Measurements from ENCODE around the gene SP100. TPM values are rescaled to one million over a fixed set of nuclear protein-coding genes. Genes with fewer than 3 reads are reported as not detected.

The SP100 gene
- total RNA-seq, 2 experiments from 2014 or later, result 145 to 151 TPM

DNA sequence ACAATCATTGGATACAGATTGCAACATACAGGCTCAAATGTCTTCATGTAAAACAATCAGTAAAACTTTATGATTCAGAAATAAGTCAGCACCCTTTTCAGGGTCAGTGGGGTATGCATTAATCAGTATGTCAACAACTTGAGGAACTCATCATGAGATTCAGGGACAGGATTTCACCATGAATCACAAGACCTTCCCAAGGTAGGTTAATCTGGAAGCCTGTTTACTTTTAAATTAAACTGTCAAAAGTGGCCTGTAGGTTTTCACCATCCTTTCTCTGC, 104.8 kb downstream of the SP100 start:
- Mint-ChIP-seq H3K4me3 (no peak overlapping the region), H3K9me3 (peaks cover 28% of the 10 kb centered on the region), H3K27me3 (ENCODE audit: low read depth) (no peaks in the 10 kb centered on the region), H3K4me1 (ENCODE audit: low read depth) (peaks cover 4% of the 10 kb centered on the region), H3K27ac (no peak overlapping the region), H3K36me3 (ENCODE audit: low read depth) (peaks cover 29% of the 10 kb centered on the region)
- no peak for DNase-seq
- CTCF ChIA-PET, result no interaction called here
- intact Hi-C loops (cut with micrococcal nuclease), result no loop called here

DNA sequence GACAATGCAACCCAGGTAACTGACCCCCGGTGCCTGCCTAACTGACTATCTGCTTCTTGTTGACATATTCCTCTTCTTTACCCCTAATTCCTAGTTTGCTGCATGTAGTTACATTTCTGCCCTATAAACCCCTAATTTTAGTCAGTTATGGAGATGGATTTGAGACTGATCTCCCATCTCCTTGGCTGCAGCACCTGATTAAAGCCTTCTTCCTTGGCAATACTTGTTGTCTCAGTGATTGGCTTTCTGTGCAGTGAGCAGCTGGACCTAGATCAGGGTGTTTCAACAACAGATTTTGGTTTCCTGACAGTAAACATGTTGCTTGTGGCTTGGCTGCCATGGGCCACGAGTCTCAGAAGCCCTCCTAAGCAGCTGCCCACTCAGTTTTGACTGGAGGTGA, 105.4 kb downstream of the SP100 start:
- Mint-ChIP-seq H3K36me3 (ENCODE audit: low read depth) (peaks cover 29% of the 10 kb centered on the region), H3K4me1 (ENCODE audit: low read depth) (peaks cover 4% of the 10 kb centered on the region), H3K9me3 (peaks cover 28% of the 10 kb centered on the region), H3K4me3 (no peak overlapping the region), H3K27ac (no peak overlapping the region), H3K27me3 (ENCODE audit: low read depth) (no peaks in the 10 kb centered on the region)
- CTCF ChIA-PET, result no interaction called here
- intact Hi-C loops (cut with micrococcal nuclease), result no loop called here
- no peak for DNase-seq

DNA sequence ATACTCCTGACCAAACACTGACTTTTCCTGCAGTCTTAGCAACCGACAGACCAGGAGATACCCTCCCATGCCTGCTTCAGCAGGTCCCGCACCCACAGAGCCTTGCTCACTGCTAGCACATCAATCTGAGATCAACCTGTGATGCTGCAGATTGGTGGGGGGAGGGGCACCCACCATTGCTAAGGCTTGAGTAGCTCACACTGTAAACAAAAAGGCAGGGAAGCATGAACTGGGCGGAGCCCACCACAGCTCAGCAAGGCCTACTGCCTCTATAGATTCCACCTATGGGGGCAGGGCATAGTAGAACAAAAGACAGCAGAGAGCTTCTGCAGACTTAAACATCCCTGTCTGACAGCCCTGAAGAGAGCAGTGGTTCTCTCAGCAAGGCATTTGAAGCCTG, 109.7 kb downstream of the SP100 start:
- Mint-ChIP-seq H3K27ac (no peak overlapping the region), H3K9me3 (peaks cover 53% of the 10 kb centered on the region), H3K36me3 (ENCODE audit: low read depth) (peaks cover 20% of the 10 kb centered on the region), H3K27me3 (ENCODE audit: low read depth) (no peaks in the 10 kb centered on the region), H3K4me1 (ENCODE audit: low read depth) (peaks cover 4% of the 10 kb centered on the region), H3K4me3 (no peak overlapping the region)
- no peak for DNase-seq
- intact Hi-C loops (cut with micrococcal nuclease), result no loop called here
- CTCF ChIA-PET, result interaction anchor here (1.2 kb wide), 1 partner anchor 10 kb away, joined by 5 read pairs; no protein-coding TSS in a partner anchor

DNA sequence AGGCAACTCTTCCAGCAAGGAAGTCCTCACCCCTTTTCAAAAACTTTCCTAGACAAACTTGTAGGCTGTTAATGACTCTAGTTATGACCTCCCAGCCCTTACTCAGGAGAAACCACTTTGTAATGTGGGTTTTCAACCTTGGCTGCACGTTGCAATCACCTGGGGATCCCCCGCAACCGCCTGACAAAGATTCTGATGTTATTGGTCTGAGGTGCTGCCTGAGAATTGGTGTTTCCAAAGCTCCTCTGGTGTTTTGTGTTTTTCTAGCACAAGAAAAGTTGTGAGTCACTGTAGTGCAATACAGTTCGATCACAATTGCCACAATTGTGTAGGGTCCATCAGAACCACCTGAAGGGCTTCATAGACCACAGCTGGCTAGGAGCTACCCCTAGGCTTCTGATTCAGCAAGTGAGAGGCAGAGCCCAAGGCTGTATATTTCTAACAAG, 121.6 kb downstream of the SP100 start:
- CTCF ChIA-PET, result no interaction called here
- intact Hi-C loops (cut with micrococcal nuclease), result loop anchor here (2.0 kb wide), 1 partner anchor 65 kb away; no protein-coding TSS in a partner anchor
- H3K36me3 Mint-ChIP-seq (ENCODE audit: low read depth), result peaks cover 24% of the 10 kb centered on the region
- no peaks in the 10 kb centered on the region for H3K27me3 Mint-ChIP-seq (ENCODE audit: low read depth)
- peaks cover 3% of the 10 kb centered on the region for H3K9me3 Mint-ChIP-seq
- H3K4me3 Mint-ChIP-seq, result no peak overlapping the region
- DNase-seq, result peak; percentile 70
- no peak overlapping the region for H3K27ac Mint-ChIP-seq
- peaks cover 15% of the 10 kb centered on the region for H3K4me1 Mint-ChIP-seq (ENCODE audit: low read depth)

DNA sequence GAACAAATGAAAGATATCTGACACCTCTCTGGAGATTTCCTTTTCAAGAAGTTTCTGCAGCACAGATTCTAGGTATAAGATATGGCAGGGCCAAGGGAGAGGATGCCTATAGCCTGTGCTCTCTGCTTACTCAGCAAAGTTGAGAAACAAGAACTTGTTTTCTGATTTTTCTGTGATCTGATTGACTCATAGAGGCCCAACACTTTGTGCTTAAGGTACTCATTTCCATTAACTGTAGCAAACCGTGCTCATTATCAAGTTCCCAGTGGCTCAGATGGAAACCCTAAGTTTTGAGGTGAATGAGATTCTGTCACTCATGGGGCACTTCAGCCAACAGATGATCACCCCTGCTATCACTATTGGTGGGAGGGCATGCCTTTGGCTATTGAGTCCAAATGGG, 124.3 kb downstream of the SP100 start:
- CTCF ChIA-PET, result no interaction called here
- Mint-ChIP-seq H3K36me3 (ENCODE audit: low read depth) (peaks cover 46% of the 10 kb centered on the region), H3K27ac (no peak overlapping the region)

DNA sequence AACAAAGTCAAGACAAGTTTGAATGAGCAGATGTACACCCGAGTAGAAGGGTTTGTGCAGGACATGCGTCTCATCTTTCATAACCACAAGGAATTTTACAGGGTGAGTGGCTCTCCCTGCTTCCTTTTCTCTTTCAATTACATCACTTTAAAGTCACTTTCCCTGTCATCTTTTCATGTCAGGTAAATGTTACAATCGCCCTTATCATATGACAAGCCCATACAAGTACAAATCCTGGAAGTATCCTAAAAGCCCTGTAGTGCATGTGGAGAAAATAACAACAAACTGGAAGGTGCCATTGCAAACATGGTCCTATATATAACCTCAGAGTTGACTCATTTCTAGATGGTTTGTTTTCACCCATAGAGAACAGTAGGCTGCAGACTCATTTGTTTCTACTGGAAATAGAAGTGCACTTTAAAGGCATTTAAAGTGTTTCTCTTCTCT, 126.0 kb downstream of the SP100 start:
- Mint-ChIP-seq H3K27me3 (ENCODE audit: low read depth) (no peaks in the 10 kb centered on the region), H3K4me3 (no peak overlapping the region), H3K36me3 (ENCODE audit: low read depth) (peaks cover 46% of the 10 kb centered on the region), H3K9me3 (peaks cover 12% of the 10 kb centered on the region), H3K27ac (no peak overlapping the region), H3K4me1 (ENCODE audit: low read depth) (peaks cover 13% of the 10 kb centered on the region)
- CTCF ChIA-PET, result no interaction called here
- DNase-seq, result no peak
- intact Hi-C loops (cut with micrococcal nuclease), result no loop called here

More for the DNA sequence above, 124.3 kb downstream of the SP100 start:
- H3K9me3 Mint-ChIP-seq, result peaks cover 15% of the 10 kb centered on the region
- H3K4me1 Mint-ChIP-seq (ENCODE audit: low read depth), result peaks cover 15% of the 10 kb centered on the region
- H3K4me3 Mint-ChIP-seq, result no peak overlapping the region
- no peaks in the 10 kb centered on the region for H3K27me3 Mint-ChIP-seq (ENCODE audit: low read depth)
- intact Hi-C loops (cut with micrococcal nuclease), result no loop called here
- no peak for DNase-seq

DNA sequence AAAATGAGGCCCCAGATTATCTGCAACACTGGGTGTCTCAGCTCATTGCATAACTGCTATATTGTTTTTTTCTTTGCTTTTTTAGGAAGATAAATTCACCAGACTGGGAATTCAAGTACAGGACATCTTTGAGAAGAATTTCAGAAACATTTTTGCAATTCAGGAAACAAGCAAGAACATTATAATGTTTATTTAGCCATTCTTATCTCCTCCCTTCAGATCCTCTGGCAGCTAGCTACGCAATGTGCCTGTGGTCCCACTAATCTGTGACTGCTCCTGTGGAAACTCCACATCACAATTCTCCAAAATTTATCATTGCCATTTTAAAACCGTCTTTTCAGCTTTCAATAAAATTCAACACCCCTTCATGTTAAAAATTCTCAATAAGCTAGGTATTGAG, 126.8 kb downstream of the SP100 start:
- no peak overlapping the region for H3K27ac Mint-ChIP-seq
- CTCF ChIA-PET, result no interaction called here
- intact Hi-C loops (cut with micrococcal nuclease), result no loop called here
- H3K9me3 Mint-ChIP-seq, result peaks cover 12% of the 10 kb centered on the region
- no peaks in the 10 kb centered on the region for H3K27me3 Mint-ChIP-seq (ENCODE audit: low read depth)
- peaks cover 44% of the 10 kb centered on the region for H3K36me3 Mint-ChIP-seq (ENCODE audit: low read depth)
- H3K4me3 Mint-ChIP-seq, result no peak overlapping the region
- DNase-seq, result no peak
- peaks cover 8% of the 10 kb centered on the region for H3K4me1 Mint-ChIP-seq (ENCODE audit: low read depth)

DNA sequence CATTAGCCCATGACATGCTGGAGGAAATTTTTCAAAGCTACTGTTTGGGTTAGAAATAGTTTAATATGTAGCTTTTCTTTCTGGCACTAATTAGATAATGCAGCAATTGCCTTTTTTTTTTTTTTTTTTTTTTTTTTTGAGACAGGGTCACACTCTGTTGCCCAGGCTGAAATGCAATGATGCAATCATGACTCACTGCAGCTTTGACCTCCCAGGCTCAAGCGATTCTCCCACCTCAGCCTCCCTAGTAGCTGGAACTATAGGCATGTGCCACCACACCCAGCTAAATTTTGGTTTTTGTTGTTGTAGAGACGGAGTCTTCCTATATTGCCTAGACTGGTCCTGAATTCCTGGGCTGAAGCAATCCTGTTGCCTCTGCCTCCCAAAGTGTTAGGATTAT, 136.2 kb downstream of the SP100 start:
- no peak overlapping the region for H3K4me3 Mint-ChIP-seq
- peaks cover 2% of the 10 kb centered on the region for H3K9me3 Mint-ChIP-seq
- intact Hi-C loops (cut with micrococcal nuclease), result no loop called here
- CTCF ChIA-PET, result interaction anchor here (0.6 to 0.8 kb wide), 2 partner anchors 29 to 296 kb away, joined by 4 read pairs; no protein-coding TSS in a partner anchor
- H3K27ac Mint-ChIP-seq, result no peak overlapping the region
- H3K27me3 Mint-ChIP-seq (ENCODE audit: low read depth), result no peaks in the 10 kb centered on the region
- no peak for DNase-seq
- no peaks in the 10 kb centered on the region for H3K36me3 Mint-ChIP-seq (ENCODE audit: low read depth)
- peaks cover 10% of the 10 kb centered on the region for H3K4me1 Mint-ChIP-seq (ENCODE audit: low read depth)

DNA sequence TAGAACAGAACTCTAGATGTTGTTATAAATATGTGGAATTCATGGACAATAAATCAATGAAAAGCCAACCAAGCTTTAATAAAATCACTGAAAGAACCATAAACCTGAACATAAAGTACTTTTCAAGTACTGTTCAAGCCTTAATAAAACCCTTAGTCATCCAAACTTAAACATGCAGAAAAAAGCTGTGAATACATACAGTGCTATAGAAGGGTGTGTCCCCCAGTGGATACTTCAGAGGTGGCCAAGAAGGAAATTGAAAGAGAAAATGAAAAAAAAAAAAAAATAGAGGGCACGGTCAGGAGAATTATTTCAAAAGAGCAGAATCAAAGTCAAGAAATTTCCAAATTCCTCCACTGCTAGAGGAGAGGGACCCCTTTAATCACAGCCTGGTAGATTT, 141.1 kb downstream of the SP100 start:
- H3K36me3 Mint-ChIP-seq (ENCODE audit: low read depth), result no peaks in the 10 kb centered on the region
- no peak overlapping the region for H3K4me3 Mint-ChIP-seq
- H3K4me1 Mint-ChIP-seq (ENCODE audit: low read depth), result peaks cover 10% of the 10 kb centered on the region
- H3K9me3 Mint-ChIP-seq, result peaks cover 9% of the 10 kb centered on the region
- CTCF ChIA-PET, result no interaction called here
- intact Hi-C loops (cut with micrococcal nuclease), result no loop called here
- no peaks in the 10 kb centered on the region for H3K27me3 Mint-ChIP-seq (ENCODE audit: low read depth)
- DNase-seq, result no peak
- no peak overlapping the region for H3K27ac Mint-ChIP-seq

DNA sequence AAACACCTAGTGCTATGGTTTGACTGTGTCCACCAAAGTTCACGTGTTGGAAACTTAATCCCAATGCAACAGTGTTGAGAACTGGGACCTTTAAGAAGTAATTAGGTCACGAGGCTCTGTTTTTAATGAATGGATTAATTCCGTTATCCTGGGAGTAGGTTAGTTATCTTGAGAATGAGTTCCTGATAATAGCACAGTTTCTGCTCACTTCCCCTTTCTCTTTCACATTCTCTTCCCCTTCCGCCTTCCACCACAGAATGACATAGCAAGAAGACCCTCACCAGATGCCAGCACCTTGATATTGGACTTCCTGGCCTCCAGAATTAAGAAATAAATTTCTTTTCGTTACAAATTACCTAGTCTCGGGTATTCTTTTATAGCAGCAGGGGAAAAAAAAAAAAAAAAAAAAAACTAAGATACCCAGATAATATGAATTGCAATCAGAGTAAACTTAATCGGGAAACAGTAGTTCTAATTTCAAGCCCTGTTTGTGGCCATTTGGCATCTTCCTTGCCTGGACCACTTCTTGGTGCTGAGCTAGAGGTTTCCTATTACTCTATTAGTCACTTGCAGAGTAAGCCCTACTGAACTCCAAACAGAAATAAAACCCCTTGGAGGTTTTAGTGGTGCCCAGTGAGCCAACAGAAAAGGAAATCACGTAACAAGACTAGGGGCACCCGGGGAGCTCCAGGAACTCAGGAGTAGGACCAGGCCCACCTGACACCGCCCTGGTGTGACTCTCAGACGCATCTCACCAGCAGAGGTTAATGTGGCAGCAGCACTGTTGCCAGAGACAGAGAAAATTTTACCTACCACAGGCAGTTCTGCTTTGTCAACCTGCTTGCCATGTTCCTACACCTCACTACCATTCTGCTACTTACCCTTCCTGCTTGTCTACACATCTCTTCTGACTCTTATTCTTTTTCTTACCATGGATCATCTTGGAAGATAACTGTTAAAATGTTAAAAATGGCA, 149.1 kb downstream of the SP100 start:
- intact Hi-C loops (cut with micrococcal nuclease), result no loop called here
- peaks cover 14% of the 10 kb centered on the region for H3K4me1 Mint-ChIP-seq (ENCODE audit: low read depth)
- DNase-seq, result no peak
- no peak overlapping the region for H3K4me3 Mint-ChIP-seq
- no peaks in the 10 kb centered on the region for H3K27me3 Mint-ChIP-seq (ENCODE audit: low read depth)
- H3K9me3 Mint-ChIP-seq, result peaks cover 3% of the 10 kb centered on the region
- H3K27ac Mint-ChIP-seq, result no peak overlapping the region
- CTCF ChIA-PET, result interaction anchor here (0.6 kb wide), 1 partner anchor 159 kb away, joined by 3 read pairs; no protein-coding TSS in a partner anchor
- H3K36me3 Mint-ChIP-seq (ENCODE audit: low read depth), result no peaks in the 10 kb centered on the region

DNA sequence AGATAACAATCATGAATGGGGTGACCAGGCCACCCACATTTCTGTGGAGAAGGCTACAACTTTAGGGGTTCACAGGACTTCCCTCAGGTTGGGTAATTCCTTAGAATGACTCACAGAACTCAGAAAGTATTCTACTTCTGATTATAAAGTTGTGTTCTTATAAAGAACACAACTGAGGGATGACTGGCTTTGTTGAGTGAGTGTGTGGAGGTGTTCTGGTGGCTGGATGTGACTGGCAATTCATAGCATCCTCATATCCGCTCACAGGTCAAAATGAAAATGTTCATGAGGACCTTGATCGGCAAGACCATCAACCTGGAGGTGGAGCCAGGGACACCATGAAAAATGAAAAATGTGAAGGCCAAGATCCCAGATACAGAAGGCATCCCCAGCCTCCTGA, 153.3 kb downstream of the SP100 start:
- CTCF ChIA-PET, result no interaction called here
- Mint-ChIP-seq H3K36me3 (ENCODE audit: low read depth) (peaks cover 6% of the 10 kb centered on the region), H3K27ac (no peak overlapping the region), H3K4me1 (ENCODE audit: low read depth) (peaks cover 12% of the 10 kb centered on the region), H3K9me3 (peaks cover 31% of the 10 kb centered on the region), H3K4me3 (no peak overlapping the region), H3K27me3 (ENCODE audit: low read depth) (no peaks in the 10 kb centered on the region)
- DNase-seq, result no peak
- intact Hi-C loops (cut with micrococcal nuclease), result no loop called here

DNA sequence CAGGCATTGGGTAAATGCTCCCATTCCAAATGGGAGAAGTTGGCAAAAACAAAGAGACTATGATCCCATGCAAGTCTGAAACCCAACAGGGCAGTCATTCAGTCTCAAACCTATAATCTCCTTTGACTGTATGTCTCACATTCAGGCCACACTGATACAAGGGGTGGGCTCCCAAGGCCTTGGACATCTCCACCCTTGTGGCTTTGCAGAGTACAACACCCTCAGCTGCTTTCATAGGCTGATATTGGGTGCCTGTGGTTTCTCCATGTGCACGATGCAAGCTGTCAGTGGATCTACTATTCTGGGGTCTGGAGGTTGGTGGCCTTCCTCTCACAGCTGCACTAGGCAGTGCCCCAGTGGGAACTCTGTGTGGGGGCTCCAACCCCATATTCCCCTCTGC, 155.0 kb downstream of the SP100 start:
- no peak for DNase-seq
- Mint-ChIP-seq H3K36me3 (ENCODE audit: low read depth) (peaks cover 6% of the 10 kb centered on the region), H3K27me3 (ENCODE audit: low read depth) (no peaks in the 10 kb centered on the region), H3K4me3 (no peak overlapping the region), H3K9me3 (peaks cover 35% of the 10 kb centered on the region), H3K27ac (no peak overlapping the region), H3K4me1 (ENCODE audit: low read depth) (peaks cover 9% of the 10 kb centered on the region)
- CTCF ChIA-PET, result no interaction called here
- intact Hi-C loops (cut with micrococcal nuclease), result no loop called here

All from activated naive CD4-positive, alpha-beta T cell treated with anti-CD3 and anti-CD28 coated beads for 36 hours (primary cell).